GM10248 (cell line): ENCODE results near the gene MYO16.

Experiments used
- CTCF ChIA-PET: fragments of 300-600 bp; sonication (Branson Sonifier 250); formaldehyde crosslinking; extraction: SDS; loops from one replicate; lab custom pipeline; 2021; ENCODE audit warnings: antibody characterized with exemption; lab: Yijun Ruan, JAX
- POLR2A ChIA-PET: fragments of 350-650 bp; sonication (Branson Sonifier 250); formaldehyde crosslinking; extraction: SDS; loops from one replicate; lab custom pipeline; 2020; ENCODE audit warnings: antibody characterized with exemption; lab: Yijun Ruan, JAX
- DNase-seq: peaks from one replicate; pipeline ENCODE4 v3.0.0; 2012; ENCODE audit errors: extremely low spot score
- CTCF ChIP-seq: IDR thresholded peaks from 2 replicates; pipeline ENCODE4 v1.5.1; 2012; ENCODE audit warnings: mild to moderate bottlenecking, low read depth; ENCODE audit errors: extremely low read depth, missing control alignments, control extremely low read depth

The MYO16 gene

DNA sequence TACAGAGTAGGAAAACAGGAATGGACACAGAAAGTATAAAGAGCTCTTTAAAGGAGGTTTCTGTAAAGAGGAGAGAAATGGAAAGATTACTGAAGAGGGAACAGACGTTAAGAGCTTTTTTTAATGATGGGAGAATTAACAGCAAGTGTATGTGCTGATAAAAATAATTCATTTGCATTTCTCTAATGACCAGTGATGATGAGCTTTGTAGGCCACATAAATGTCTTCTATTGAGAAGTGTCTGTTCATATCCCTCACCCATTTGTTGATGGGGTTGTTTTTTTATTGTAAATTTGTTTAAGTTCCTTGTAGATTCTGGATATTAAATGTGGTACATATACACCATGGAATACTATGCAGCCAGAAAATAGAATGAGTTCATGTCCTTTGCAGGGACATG lies 40.0 kb downstream of the MYO16 start:
- DNase-seq, result no peak
- TF ChIP-seq CTCF, result no peak
- ChIA-PET CTCF (no interaction called here), POLR2A (no interaction called here)

- CTCF ChIA-PET, result interaction anchor here (1.5 kb wide), 1 partner anchor 13 kb away, joined by 4 read pairs; no protein-coding TSS in a partner anchor
- no peak for TF ChIP-seq CTCF
- POLR2A ChIA-PET, result no interaction called here
- no peak for DNase-seq
Measured at GRCh38 chr13:108674346-108674745, 44.9 kb downstream of the MYO16 start.

DNA sequence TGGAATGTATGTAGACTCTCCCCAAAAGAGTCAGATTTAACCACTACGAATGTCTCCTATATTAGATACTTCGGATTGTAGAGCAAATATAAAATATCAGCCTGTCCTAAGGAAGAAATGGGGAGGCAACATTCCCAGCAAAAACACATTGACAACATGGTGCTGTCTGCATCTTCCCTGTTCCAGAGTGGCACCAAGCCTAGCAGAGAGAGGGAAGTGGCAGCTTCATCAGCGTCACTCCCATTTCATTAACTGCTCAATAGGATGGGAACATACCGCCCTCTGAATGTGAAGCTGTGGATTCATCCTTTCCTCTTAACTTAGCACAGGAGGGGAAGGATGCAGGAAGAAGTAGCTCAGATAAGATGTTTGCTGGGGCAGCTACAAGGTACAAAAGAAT lies 45.4 kb downstream of the MYO16 start:
- no peak for DNase-seq
- no peak for TF ChIP-seq CTCF
- POLR2A ChIA-PET, result no interaction called here
- CTCF ChIA-PET, result interaction anchor here (1.0 to 1.5 kb wide), 2 partner anchors 12 to 13 kb away, joined by 3 to 4 read pairs; no protein-coding TSS in a partner anchor

GRCh38 chr13:108676620-108677019 lies 47.2 kb downstream of the MYO16 start:
- CTCF ChIA-PET, result no interaction called here
- no peak for TF ChIP-seq CTCF
- POLR2A ChIA-PET, result no interaction called here
- no peak for DNase-seq

GRCh38 chr13:108677806-108678205 lies 48.4 kb downstream of the MYO16 start:
- ChIA-PET CTCF (no interaction called here), POLR2A (no interaction called here)
- no peak for DNase-seq
- TF ChIP-seq CTCF, result no peak

DNA sequence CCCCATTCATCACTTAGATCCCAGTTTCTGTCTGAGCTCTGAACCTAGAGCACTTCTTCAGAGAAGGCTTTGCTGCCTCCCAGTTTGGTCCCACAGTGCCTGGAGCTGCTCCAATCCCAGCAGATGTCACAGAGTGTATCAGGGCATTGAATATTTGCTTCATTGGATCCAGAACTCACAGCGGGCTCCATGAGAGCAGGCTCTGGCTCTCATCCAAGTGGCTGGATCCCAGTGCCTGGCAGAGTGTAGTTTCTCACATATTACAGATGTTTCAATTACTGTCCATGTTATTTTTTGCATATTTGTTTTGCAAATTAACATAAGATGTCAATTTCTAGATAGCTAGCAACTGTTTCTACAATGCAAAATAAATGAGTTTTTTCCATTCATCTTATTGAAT lies 50.6 kb downstream of the MYO16 start:
- no peak for TF ChIP-seq CTCF
- ChIA-PET POLR2A (no interaction called here), CTCF (no interaction called here)
- no peak for DNase-seq

GRCh38 chr13:108681986-108682575 lies 52.7 kb downstream of the MYO16 start:
- ChIA-PET POLR2A (no interaction called here), CTCF (no interaction called here)
- DNase-seq, result no peak
- no peak for TF ChIP-seq CTCF
